ENCODE data around the gene RTBDN.

GRCh38 chr19:12864721-12865715 lies 30.6 kb upstream of the RTBDN start:
- TF ChIP-seq CTCF (IDR thresholded peaks at IDR 0.05) (no peak), POLR2A (IDR thresholded peaks at IDR 0.05) (no peak)
